Liver (tissue), 3 donors: ENCODE data around the gene IQCC.
A peak's percentile ranks its signal among the peaks of the same experiment; 100 is the strongest.

Source experiments
- FOXA2 ChIP-seq: IDR thresholded peaks from 2 replicates; pipeline ENCODE4 v1.6.1; 2016; ENCODE audit warnings: antibody characterized with exemption
- GABPA ChIP-seq, 2 donors: IDR thresholded peaks in 1 of 2; conservative IDR thresholded peaks in 1 of 2; 2 replicates each; pipeline ENCODE4 v1.6.1; 2016; ENCODE audit warnings: antibody characterized with exemption in 2 of 2, mild to moderate bottlenecking in 1 of 2, moderate library complexity in 1 of 2
- HNF4A ChIP-seq, 2 donors: conservative IDR thresholded peaks; 2 replicates each; pipeline ENCODE4 v1.6.1; 2016; ENCODE audit warnings: antibody characterized with exemption in 2 of 2, mild to moderate bottlenecking in 2 of 2
- RAD21 ChIP-seq, 2 donors: IDR thresholded peaks; 2 replicates each; pipeline ENCODE4 v1.6.1; 2016; ENCODE audit warnings: antibody characterized with exemption in 2 of 2, mild to moderate bottlenecking in 2 of 2
- SP1 ChIP-seq: IDR thresholded peaks from 2 replicates; pipeline ENCODE4 v1.6.1; 2018; ENCODE audit warnings: antibody characterized with exemption, mild to moderate bottlenecking
- YY1 ChIP-seq: IDR thresholded peaks from 2 replicates; pipeline ENCODE4 v1.6.1; 2016; ENCODE audit warnings: antibody characterized with exemption, mild to moderate bottlenecking
- TF ChIP-seq, protein P1 (sequence below): fragments of 150-350 bp; IDR thresholded peaks from 2 replicates; pipeline ENCODE4 v1.5.1; 2017; ENCODE audit warnings: improper control_type of control experiment, low read depth, low read length; ENCODE audit not compliant: missing input control
- TF ChIP-seq, protein P2 (sequence below): IDR thresholded peaks from 2 replicates; pipeline ENCODE4 v1.6.1; 2016; ENCODE audit warnings: antibody characterized with exemption
- TF ChIP-seq, protein P3 (sequence below): IDR thresholded peaks from 2 replicates; pipeline ENCODE4 v1.6.1; 2016; ENCODE audit warnings: antibody characterized with exemption, mild to moderate bottlenecking
- donor health status: healthy.
- donor health status: healthy.

DNA sequence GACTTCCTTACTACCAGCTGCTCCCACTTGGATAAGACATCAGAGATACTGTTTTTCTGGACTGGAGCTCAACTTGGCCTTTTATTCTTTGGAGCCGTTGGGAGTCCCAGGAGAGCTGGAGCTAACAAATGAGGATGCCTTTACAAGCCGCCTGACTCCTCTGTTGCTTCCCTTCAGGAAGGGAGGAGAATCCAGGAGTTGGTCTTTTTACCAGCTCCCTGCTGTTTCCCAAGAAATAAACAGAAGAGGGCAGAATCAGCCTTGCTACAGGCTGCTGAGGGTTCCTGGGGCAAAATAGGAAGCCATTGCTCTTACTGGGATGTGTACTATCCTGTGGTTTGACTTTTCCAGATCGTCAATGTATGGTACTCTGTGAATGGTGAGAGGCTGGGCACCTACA lies 18.2 kb downstream of the IQCC start:
- TF ChIP-seq, protein P1, sequence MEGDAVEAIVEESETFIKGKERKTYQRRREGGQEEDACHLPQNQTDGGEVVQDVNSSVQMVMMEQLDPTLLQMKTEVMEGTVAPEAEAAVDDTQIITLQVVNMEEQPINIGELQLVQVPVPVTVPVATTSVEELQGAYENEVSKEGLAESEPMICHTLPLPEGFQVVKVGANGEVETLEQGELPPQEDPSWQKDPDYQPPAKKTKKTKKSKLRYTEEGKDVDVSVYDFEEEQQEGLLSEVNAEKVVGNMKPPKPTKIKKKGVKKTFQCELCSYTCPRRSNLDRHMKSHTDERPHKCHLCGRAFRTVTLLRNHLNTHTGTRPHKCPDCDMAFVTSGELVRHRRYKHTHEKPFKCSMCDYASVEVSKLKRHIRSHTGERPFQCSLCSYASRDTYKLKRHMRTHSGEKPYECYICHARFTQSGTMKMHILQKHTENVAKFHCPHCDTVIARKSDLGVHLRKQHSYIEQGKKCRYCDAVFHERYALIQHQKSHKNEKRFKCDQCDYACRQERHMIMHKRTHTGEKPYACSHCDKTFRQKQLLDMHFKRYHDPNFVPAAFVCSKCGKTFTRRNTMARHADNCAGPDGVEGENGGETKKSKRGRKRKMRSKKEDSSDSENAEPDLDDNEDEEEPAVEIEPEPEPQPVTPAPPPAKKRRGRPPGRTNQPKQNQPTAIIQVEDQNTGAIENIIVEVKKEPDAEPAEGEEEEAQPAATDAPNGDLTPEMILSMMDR, result no peak
- TF ChIP-seq YY1, result no peak
- TF ChIP-seq, protein P2, sequence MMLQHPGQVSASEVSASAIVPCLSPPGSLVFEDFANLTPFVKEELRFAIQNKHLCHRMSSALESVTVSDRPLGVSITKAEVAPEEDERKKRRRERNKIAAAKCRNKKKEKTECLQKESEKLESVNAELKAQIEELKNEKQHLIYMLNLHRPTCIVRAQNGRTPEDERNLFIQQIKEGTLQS, result no peak
- TF ChIP-seq, protein P3, sequence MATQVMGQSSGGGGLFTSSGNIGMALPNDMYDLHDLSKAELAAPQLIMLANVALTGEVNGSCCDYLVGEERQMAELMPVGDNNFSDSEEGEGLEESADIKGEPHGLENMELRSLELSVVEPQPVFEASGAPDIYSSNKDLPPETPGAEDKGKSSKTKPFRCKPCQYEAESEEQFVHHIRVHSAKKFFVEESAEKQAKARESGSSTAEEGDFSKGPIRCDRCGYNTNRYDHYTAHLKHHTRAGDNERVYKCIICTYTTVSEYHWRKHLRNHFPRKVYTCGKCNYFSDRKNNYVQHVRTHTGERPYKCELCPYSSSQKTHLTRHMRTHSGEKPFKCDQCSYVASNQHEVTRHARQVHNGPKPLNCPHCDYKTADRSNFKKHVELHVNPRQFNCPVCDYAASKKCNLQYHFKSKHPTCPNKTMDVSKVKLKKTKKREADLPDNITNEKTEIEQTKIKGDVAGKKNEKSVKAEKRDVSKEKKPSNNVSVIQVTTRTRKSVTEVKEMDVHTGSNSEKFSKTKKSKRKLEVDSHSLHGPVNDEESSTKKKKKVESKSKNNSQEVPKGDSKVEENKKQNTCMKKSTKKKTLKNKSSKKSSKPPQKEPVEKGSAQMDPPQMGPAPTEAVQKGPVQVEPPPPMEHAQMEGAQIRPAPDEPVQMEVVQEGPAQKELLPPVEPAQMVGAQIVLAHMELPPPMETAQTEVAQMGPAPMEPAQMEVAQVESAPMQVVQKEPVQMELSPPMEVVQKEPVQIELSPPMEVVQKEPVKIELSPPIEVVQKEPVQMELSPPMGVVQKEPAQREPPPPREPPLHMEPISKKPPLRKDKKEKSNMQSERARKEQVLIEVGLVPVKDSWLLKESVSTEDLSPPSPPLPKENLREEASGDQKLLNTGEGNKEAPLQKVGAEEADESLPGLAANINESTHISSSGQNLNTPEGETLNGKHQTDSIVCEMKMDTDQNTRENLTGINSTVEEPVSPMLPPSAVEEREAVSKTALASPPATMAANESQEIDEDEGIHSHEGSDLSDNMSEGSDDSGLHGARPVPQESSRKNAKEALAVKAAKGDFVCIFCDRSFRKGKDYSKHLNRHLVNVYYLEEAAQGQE, result no peak
- TF ChIP-seq SP1, result no peak
- TF ChIP-seq FOXA2, result no peak
- no peak for TF ChIP-seq GABPA (IDR thresholded peaks at IDR 0.05 in 1 of 2, conservative IDR thresholded peaks at IDR 0.05 in 1 of 2)
- peak in 1 of 2 donors; percentile 67 for TF ChIP-seq RAD21 (IDR thresholded peaks at IDR 0.05)
- no peak for TF ChIP-seq HNF4A (conservative IDR thresholded peaks at IDR 0.05)
